SU-DHL-6 (cell line): ENCODE data around the gene CXorf49.
"Not testable (repeated sequence)": the region's sequence is repeated elsewhere in the genome, so short reads cannot be mapped to it uniquely, and the experiment has no call there.

ENCODE experiments used
- H2AFZ ChIP-seq: fragments of 200-600 bp; sonication (generic); 2 replicates; pipeline ENCODE4 v1.6.1; 2014; ENCODE audit warnings: low read depth, mild to moderate bottlenecking, moderate library complexity, mixed read lengths, antibody characterized with exemption, low read length; ENCODE audit not compliant: severe bottlenecking
- H3F3A ChIP-seq: fragments of 200-600 bp; shearing (Covaris generic); 2 replicates; pipeline ENCODE4 v1.6.0; 2016; ENCODE audit warnings: antibody characterized with exemption, mild to moderate bottlenecking; ENCODE audit not compliant: insufficient read depth
- H3K27ac ChIP-seq: fragments of 200-600 bp; sonication (generic); 2 replicates; pipeline ENCODE4 v1.5.1; 2016; ENCODE audit warnings: low read depth, mild to moderate bottlenecking, low read length, moderate library complexity, mixed read lengths
- H3K27me3 ChIP-seq: fragments of 200-600 bp; sonication (generic), shearing (Covaris generic); 2 replicates; pipeline ENCODE4 v1.6.0; 2014; ENCODE audit warnings: mild to moderate bottlenecking, low read length
- H3K36me3 ChIP-seq: fragments of 200-600 bp; sonication (generic); 2 replicates; pipeline ENCODE4 v1.6.1; 2014; ENCODE audit warnings: mild to moderate bottlenecking, low read length, mixed read lengths
- H3K4me2 ChIP-seq: fragments of 300-600, 200-600 bp; shearing (Covaris generic), sonication (generic); 2 replicates; pipeline ENCODE4 v1.6.0; 2014; ENCODE audit warnings: low read length, low read depth, mild to moderate bottlenecking; ENCODE audit not compliant: poor library complexity, severe bottlenecking
- H3K4me3 ChIP-seq: fragments of 200-600 bp; sonication (generic); 2 replicates; pipeline ENCODE4 v1.5.1; 2014; ENCODE audit warnings: antibody characterized with exemption, low read length, mild to moderate bottlenecking, mixed read lengths; ENCODE audit not compliant: insufficient read depth, poor library complexity, severe bottlenecking
- H3K79me2 ChIP-seq: fragments of 200-600 bp; sonication (generic); 2 replicates; pipeline ENCODE4 v1.6.1; 2014; ENCODE audit warnings: mild to moderate bottlenecking, low read length, moderate library complexity; ENCODE audit not compliant: insufficient read depth
- H3K9ac ChIP-seq: fragments of 200-600 bp; sonication (generic); 2 replicates; pipeline ENCODE4 v1.7.0; 2014; ENCODE audit warnings: mild to moderate bottlenecking, low read length
- H3K9me2 ChIP-seq: fragments of 200-600 bp; sonication (generic); replicated peaks from 2 replicates; pipeline ENCODE4 v1.6.1; 2014; ENCODE audit warnings: low read length; ENCODE audit not compliant: insufficient read depth
- H3K9me3 ChIP-seq: fragments of 200-600 bp; sonication (generic); 2 replicates; pipeline ENCODE4 v1.6.1; 2014; ENCODE audit warnings: low read length, mixed read lengths; ENCODE audit not compliant: insufficient read depth
- H4K20me1 ChIP-seq: fragments of 200-600 bp; sonication (generic); 2 replicates; pipeline ENCODE4 v1.6.1; 2014; ENCODE audit warnings: low read depth, mild to moderate bottlenecking, antibody characterized with exemption, low read length, moderate library complexity, mixed read lengths
- EZH2phosphoT487 ChIP-seq: fragments of 200-600 bp; sonication (generic), shearing (Covaris generic); conservative IDR thresholded peaks from 2 replicates; pipeline ENCODE4 v1.6.1; 2018; ENCODE audit warnings: mild to moderate bottlenecking, antibody characterized with exemption, low read length, moderate library complexity, mixed read lengths
- TF ChIP-seq, protein P1 (sequence below): fragments of 200-600 bp; sonication (generic); IDR thresholded peaks from one replicate; pipeline ENCODE4 v1.5.1; 2017; ENCODE audit warnings: antibody characterized with exemption, mild to moderate bottlenecking, low read length, moderate library complexity; ENCODE audit not compliant: insufficient read depth, poor library complexity, severe bottlenecking

The CXorf49 gene

GRCh38 chrX:71671938-71672337 lies 46.1 kb downstream of the CXorf49 start:
- H3K27me3 ChIP-seq, result no peaks in the 10 kb centered on the region
- TF ChIP-seq, protein P1, sequence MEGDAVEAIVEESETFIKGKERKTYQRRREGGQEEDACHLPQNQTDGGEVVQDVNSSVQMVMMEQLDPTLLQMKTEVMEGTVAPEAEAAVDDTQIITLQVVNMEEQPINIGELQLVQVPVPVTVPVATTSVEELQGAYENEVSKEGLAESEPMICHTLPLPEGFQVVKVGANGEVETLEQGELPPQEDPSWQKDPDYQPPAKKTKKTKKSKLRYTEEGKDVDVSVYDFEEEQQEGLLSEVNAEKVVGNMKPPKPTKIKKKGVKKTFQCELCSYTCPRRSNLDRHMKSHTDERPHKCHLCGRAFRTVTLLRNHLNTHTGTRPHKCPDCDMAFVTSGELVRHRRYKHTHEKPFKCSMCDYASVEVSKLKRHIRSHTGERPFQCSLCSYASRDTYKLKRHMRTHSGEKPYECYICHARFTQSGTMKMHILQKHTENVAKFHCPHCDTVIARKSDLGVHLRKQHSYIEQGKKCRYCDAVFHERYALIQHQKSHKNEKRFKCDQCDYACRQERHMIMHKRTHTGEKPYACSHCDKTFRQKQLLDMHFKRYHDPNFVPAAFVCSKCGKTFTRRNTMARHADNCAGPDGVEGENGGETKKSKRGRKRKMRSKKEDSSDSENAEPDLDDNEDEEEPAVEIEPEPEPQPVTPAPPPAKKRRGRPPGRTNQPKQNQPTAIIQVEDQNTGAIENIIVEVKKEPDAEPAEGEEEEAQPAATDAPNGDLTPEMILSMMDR, result no peak
- TF ChIP-seq EZH2phosphoT487, result no peak
- H4K20me1 ChIP-seq, result no peaks in the 10 kb centered on the region
- H3K9me2 ChIP-seq, result no peaks in the 10 kb centered on the region
- H3K4me2 ChIP-seq, result no peak overlapping the region
- no peak overlapping the region for H3K9ac ChIP-seq
- H3K27ac ChIP-seq, result no peak overlapping the region
- H3K9me3 ChIP-seq, result no peaks in the 10 kb centered on the region
- H3F3A ChIP-seq, result no peaks in the 10 kb centered on the region
- H3K4me3 ChIP-seq, result no peak overlapping the region
- no peaks in the 10 kb centered on the region for H3K36me3 ChIP-seq
- H3K79me2 ChIP-seq, result no peaks in the 10 kb centered on the region
- H2AFZ ChIP-seq, result no peak overlapping the region

- H4K20me1 ChIP-seq, result no peaks in the 10 kb centered on the region
- H2AFZ ChIP-seq, result no peak overlapping the region
- H3K27me3 ChIP-seq, result no peaks in the 10 kb centered on the region
- H3K9me2 ChIP-seq, result no peaks in the 10 kb centered on the region
- no peak overlapping the region for H3K4me3 ChIP-seq
- no peaks in the 10 kb centered on the region for H3K9me3 ChIP-seq
- H3K36me3 ChIP-seq, result no peaks in the 10 kb centered on the region
- H3F3A ChIP-seq, result no peaks in the 10 kb centered on the region
- H3K9ac ChIP-seq, result no peak overlapping the region
- no peak overlapping the region for H3K27ac ChIP-seq
- no peak overlapping the region for H3K4me2 ChIP-seq
- TF ChIP-seq, protein P1, result no peak
- TF ChIP-seq EZH2phosphoT487, result no peak
- H3K79me2 ChIP-seq, result no peaks in the 10 kb centered on the region
Measured at GRCh38 chrX:71671043-71671780, 46.9 kb downstream of the CXorf49 start.

DNA sequence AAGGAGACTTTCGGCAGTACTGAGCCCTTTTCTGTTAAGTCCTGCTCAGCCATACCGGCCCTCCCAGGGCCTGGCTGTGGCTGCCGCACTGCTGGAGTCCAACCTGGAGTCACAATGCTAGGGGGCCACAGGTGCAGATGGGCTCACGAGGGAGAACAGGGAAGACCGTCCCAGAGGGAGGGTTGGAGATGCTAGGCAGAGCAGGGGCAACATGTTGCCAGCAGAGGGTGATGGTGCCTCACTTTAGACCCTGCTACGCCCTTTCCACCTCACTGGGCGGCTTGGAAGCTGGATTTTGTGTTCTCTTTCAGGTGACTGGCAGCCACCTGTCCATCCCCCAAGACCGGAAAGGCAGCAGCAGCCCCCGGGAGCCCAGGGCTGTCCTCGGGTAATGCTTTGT lies 48.1 kb downstream of the CXorf49 start:
- H3K9ac ChIP-seq, H3K27ac ChIP-seq: not testable (repeated sequence)

GRCh38 chrX:71669492-71669891 lies 48.6 kb downstream of the CXorf49 start:
- H3K27ac ChIP-seq, result no peak overlapping the region
- no peaks in the 10 kb centered on the region for H3K79me2 ChIP-seq
- H3K9ac ChIP-seq, result no peak overlapping the region
- no peak overlapping the region for H2AFZ ChIP-seq
- no peaks in the 10 kb centered on the region for H3F3A ChIP-seq
- TF ChIP-seq, protein P1, result no peak
- no peak for TF ChIP-seq EZH2phosphoT487
- H3K9me2 ChIP-seq, result no peaks in the 10 kb centered on the region
- no peaks in the 10 kb centered on the region for H3K9me3 ChIP-seq
- no peaks in the 10 kb centered on the region for H3K36me3 ChIP-seq
- H3K4me3 ChIP-seq, result no peak overlapping the region
- no peaks in the 10 kb centered on the region for H4K20me1 ChIP-seq
- no peak overlapping the region for H3K4me2 ChIP-seq
- no peaks in the 10 kb centered on the region for H3K27me3 ChIP-seq

More for the DNA sequence above, 48.1 kb downstream of the CXorf49 start:
- not testable (repeated sequence) for H3K27me3 ChIP-seq, H3K4me2 ChIP-seq, H3K79me2 ChIP-seq, H3K9me2 ChIP-seq, H3K36me3 ChIP-seq, H4K20me1 ChIP-seq, H2AFZ ChIP-seq, H3F3A ChIP-seq, H3K9me3 ChIP-seq, H3K4me3 ChIP-seq
